HFF-Myc (cell line): ENCODE measurements around the gene SH3PXD2A.

Experiments
- DNase-seq: peaks from one replicate; pipeline ENCODE4 v3.0.0-alpha.2; 2011; ENCODE audit warnings: low read depth; ENCODE audit errors: extremely low read depth
- H3K4me3 ChIP-seq: replicated peaks from 2 replicates; pipeline ENCODE4 v1.5.1; 2011; ENCODE audit warnings: low read depth, mild to moderate bottlenecking, control low read depth, low read length
- TF ChIP-seq, protein P1 (sequence below): IDR thresholded peaks from 2 replicates; pipeline ENCODE4 v1.5.1; 2012; ENCODE audit warnings: mild to moderate bottlenecking, low read depth, low read length, control low read depth; ENCODE audit errors: missing control alignments

Gene SH3PXD2A

GRCh38 chr10:103553743-103554487 is 301.5 kb downstream of the SH3PXD2A start:
- no peak overlapping the region for H3K4me3 ChIP-seq
- TF ChIP-seq, protein P1, sequence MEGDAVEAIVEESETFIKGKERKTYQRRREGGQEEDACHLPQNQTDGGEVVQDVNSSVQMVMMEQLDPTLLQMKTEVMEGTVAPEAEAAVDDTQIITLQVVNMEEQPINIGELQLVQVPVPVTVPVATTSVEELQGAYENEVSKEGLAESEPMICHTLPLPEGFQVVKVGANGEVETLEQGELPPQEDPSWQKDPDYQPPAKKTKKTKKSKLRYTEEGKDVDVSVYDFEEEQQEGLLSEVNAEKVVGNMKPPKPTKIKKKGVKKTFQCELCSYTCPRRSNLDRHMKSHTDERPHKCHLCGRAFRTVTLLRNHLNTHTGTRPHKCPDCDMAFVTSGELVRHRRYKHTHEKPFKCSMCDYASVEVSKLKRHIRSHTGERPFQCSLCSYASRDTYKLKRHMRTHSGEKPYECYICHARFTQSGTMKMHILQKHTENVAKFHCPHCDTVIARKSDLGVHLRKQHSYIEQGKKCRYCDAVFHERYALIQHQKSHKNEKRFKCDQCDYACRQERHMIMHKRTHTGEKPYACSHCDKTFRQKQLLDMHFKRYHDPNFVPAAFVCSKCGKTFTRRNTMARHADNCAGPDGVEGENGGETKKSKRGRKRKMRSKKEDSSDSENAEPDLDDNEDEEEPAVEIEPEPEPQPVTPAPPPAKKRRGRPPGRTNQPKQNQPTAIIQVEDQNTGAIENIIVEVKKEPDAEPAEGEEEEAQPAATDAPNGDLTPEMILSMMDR, result no peak
- no peak for DNase-seq

GRCh38 chr10:103552856-103553742 is 302.3 kb downstream of the SH3PXD2A start:
- DNase-seq, result no peak
- TF ChIP-seq, protein P1, result no peak
- H3K4me3 ChIP-seq, result no peak overlapping the region

DNA sequence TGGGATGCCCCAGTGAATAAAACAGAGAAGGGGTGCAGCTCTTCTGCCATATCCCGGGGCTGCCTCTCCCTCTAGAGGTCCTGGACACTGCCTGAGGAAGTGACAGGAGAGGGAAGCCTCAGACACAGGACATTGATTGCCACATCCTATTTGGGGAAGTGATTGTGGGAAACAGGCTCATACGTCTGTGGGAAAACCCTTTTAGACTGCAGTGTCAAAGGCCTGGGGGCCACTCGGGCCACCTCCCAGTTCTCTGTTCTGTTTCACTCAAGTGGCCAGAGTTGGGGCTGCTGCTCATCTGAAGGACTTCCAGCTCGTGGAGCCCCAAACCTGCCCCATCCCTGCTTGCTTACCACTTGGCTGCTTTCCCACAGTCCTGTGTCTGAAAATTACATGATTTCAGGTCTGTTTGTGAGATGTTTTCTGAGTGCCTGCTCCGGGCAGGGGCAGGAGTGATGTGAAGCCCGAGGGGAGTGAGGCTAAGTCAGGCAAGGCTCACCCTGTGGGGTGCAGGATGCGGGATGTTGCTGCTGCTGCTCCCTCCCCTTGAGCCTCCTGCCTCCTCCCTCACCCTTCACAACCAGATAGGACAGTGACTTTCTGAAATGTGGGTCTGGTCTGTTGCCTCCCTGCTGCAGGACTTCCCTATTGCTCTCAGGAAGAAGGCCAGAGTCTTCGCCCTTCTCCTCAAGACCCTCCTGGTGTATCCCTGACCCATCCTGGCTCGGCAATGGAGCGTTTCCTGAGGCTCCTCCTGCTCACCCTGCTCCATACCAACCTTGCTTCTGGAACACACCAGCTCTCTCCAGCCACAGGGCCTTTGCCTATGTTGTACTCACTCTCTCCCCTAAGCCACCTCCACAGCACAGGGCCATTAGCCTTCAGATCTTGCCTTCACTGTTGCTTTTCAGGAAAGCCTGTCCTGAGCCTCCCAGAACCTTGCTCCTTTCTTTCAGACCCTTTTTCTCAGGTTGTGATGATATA is 303.5 kb downstream of the SH3PXD2A start:
- no peak overlapping the region for H3K4me3 ChIP-seq
- TF ChIP-seq, protein P1, result no peak
- no peak for DNase-seq

GRCh38 chr10:103550229-103550628 is 305.1 kb downstream of the SH3PXD2A start:
- DNase-seq, result no peak
- H3K4me3 ChIP-seq, result no peak overlapping the region
- TF ChIP-seq, protein P1, result no peak

- TF ChIP-seq, protein P1, result no peak
- no peak for DNase-seq
- H3K4me3 ChIP-seq, result no peak overlapping the region
Observed at GRCh38 chr10:103549349-103549685, 306.1 kb downstream of the SH3PXD2A start.
